ENCODE measurements around the gene CA7. TPM values are rescaled to one million over a fixed set of nuclear protein-coding genes. Genes with fewer than 3 reads are reported as not detected.
A peak's percentile ranks its signal among the peaks of the same experiment; 100 is the strongest.

Gene CA7
- total RNA-seq, 5 donors from 2014 or later (not counting 1 experiment from before 2014, with no cell fraction given): not detected

- POLR2A ChIA-PET: no interaction called here
- Mint-ChIP-seq H3K36me3 (peaks cover 3% of the 10 kb centered on the region), H3K27me3 (peaks cover 3 to 7% of the 10 kb centered on the region in 2 donors), H3K9me3 (no peaks in the 10 kb centered on the region), H3K4me1 (peaks cover 18 to 24% (median 24%) of the 10 kb centered on the region in 3 donors), H3K4me3 (no peak overlapping the region), H3K27ac (no peak overlapping the region)
- CTCF ChIA-PET: interaction anchor here in 1 of 2 donors (0.6 kb wide), 1 partner anchor 987 kb away, joined by 6 read pairs; no protein-coding TSS in a partner anchor
- no peaks in the 10 kb centered on the region for H3K9me3 ChIP-seq
- H3K27ac ChIP-seq (ENCODE audit: low read length): no peak overlapping the region
- H3K27me3 ChIP-seq (replicated peaks in 1 of 2; ENCODE audit: control insufficient read depth in 2 of 2, extremely low read depth in 1 of 2, insufficient read depth in 2 of 2, low read length in 1 of 2): peaks cover 0 to 19% of the 10 kb centered on the region in 2 experiments
- 72% methylated on average over 2 of the region's 7 CpGs for WGBS (ENCODE audit: insufficient coverage)
- DNase-seq (no peak), ATAC-seq (replicated peaks in 1 of 4) (no peak)
- H3K4me3 ChIP-seq (ENCODE audit: control insufficient read depth in 1 of 2, extremely low read depth in 1 of 2, low read length in 1 of 2): no peak overlapping the region
- H3K4me1 ChIP-seq (ENCODE audit: control insufficient read depth in 1 of 2, extremely low read depth in 1 of 2, insufficient read depth in 2 of 2, low read length in 2 of 2): peaks cover 8 to 26% of the 10 kb centered on the region in 2 experiments
- H3K36me3 ChIP-seq (ENCODE audit: control insufficient read depth in 2 of 2, extremely low read depth in 1 of 2, insufficient read depth in 1 of 2, low read length in 1 of 2): peaks cover 0 to under 1% of the 10 kb centered on the region in 2 donors
These were observed 11.4 kb upstream of the CA7 start for GRCh38 chr16:66832661-66833305.

DNA sequence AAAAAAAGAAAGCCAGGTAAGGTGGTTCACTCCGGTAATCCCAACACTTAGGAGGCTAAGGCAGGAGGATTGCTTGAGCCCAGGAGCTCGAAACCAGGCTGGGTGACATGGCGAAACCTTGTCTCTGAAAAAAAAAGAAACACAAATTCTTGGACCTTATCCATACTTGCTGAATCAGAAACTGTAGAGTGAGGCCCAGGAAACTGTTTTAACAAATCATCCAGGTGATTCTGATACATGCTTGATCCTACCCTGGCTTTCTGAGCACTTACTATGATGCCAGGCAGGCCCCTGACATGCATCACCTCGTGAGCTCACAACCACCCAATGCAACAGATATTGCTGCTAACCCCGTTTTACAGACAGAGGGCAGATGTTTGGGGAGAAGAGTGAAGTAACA lies 9.5 kb upstream of the CA7 start:
- H3K4me3 Mint-ChIP-seq: no peak overlapping the region
- Histone ChIP-seq H3K4me3 (ENCODE audit: control insufficient read depth in 1 of 2, extremely low read depth in 1 of 2, low read length in 1 of 2) (no peak overlapping the region), H3K27me3 (replicated peaks in 1 of 2; ENCODE audit: control insufficient read depth in 2 of 2, extremely low read depth in 1 of 2, insufficient read depth in 2 of 2, low read length in 1 of 2) (peaks cover 0 to 19% of the 10 kb centered on the region in 2 experiments), H3K27ac (ENCODE audit: low read length) (no peak overlapping the region), H3K4me1 (ENCODE audit: control insufficient read depth in 1 of 2, extremely low read depth in 1 of 2, insufficient read depth in 2 of 2, low read length in 2 of 2) (peaks cover 1 to 10% of the 10 kb centered on the region in 2 experiments), H3K9me3 (no peaks in the 10 kb centered on the region), H3K36me3 (ENCODE audit: control insufficient read depth in 2 of 2, extremely low read depth in 1 of 2, insufficient read depth in 1 of 2, low read length in 1 of 2) (no peaks in the 10 kb centered on the region)
- DNase-seq: no peak
- peaks cover 8 to 14% of the 10 kb centered on the region in 2 donors for H3K27me3 Mint-ChIP-seq
- H3K36me3 Mint-ChIP-seq: no peaks in the 10 kb centered on the region
- peaks cover 0 to 6% (median 5%) of the 10 kb centered on the region in 3 donors for H3K4me1 Mint-ChIP-seq
- ChIA-PET CTCF (interaction anchor here in 1 of 2 donors (2.0 kb wide), 1 partner anchor 33 kb away, joined by 6 read pairs; no protein-coding TSS in a partner anchor), POLR2A (interaction anchor here in 1 of 2 donors (0.6 kb wide), 1 partner anchor 67 kb away, joined by 3 read pairs; no protein-coding TSS in a partner anchor)
- H3K9me3 Mint-ChIP-seq: no peaks in the 10 kb centered on the region
- no peak for ATAC-seq (replicated peaks in 1 of 4)
- H3K27ac Mint-ChIP-seq: no peak overlapping the region
- WGBS (ENCODE audit: insufficient coverage): 91% methylated on average over 3 of the region's 5 CpGs

GRCh38 chr16:66840883-66841282 lies 3.3 kb upstream of the CA7 start:
- Histone ChIP-seq H3K9me3 (no peaks in the 10 kb centered on the region), H3K27me3 (replicated peaks in 1 of 2; ENCODE audit: control insufficient read depth in 2 of 2, extremely low read depth in 1 of 2, insufficient read depth in 2 of 2, low read length in 1 of 2) (peaks cover 2 to 39% of the 10 kb centered on the region in 2 experiments), H3K36me3 (ENCODE audit: control insufficient read depth in 2 of 2, extremely low read depth in 1 of 2, insufficient read depth in 1 of 2, low read length in 1 of 2) (no peaks in the 10 kb centered on the region), H3K4me3 (ENCODE audit: control insufficient read depth in 1 of 2, extremely low read depth in 1 of 2, low read length in 1 of 2) (no peak overlapping the region), H3K27ac (ENCODE audit: low read length) (no peak overlapping the region), H3K4me1 (ENCODE audit: control insufficient read depth in 1 of 2, extremely low read depth in 1 of 2, insufficient read depth in 2 of 2, low read length in 2 of 2) (peaks cover 0 to 6% of the 10 kb centered on the region in 2 experiments)
- DNase-seq (no peak), ATAC-seq (replicated peaks in 1 of 4) (no peak)
- POLR2A ChIA-PET: no interaction called here
- Mint-ChIP-seq H3K36me3 (no peaks in the 10 kb centered on the region), H3K27ac (no peak overlapping the region), H3K4me1 (peaks cover 5 to 7% (median 6%) of the 10 kb centered on the region in 3 donors), H3K27me3 (peaks cover 39 to 41% of the 10 kb centered on the region in 2 donors), H3K4me3 (no peak overlapping the region), H3K9me3 (no peaks in the 10 kb centered on the region)
- CTCF ChIA-PET: no interaction called here
- 100% methylated on average over 1 of the region's 3 CpGs for WGBS (ENCODE audit: insufficient coverage)

- CTCF ChIA-PET: no interaction called here
These were observed 2.8 kb upstream of the CA7 start for GRCh38 chr16:66841366-66841765.

DNA sequence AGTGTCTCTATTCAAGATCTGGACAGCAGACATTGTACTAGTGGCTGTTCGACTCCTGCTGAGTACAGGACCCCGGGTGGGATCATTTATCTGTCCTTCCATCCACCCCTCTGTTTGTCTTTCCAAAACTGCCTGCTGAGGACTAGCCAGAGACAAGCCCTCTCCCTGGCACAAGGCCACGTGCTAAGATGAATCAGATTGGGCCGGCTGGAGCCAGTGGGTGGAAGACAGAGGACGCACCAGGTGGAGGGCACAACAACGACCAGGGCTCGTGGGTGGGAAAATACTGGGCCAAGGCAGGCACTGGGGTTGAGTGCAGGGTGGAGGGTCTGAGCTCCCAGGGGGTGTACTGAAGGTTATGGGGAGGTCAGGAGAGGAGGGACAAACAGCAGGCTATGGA lies 1.4 kb upstream of the CA7 start:
- DNase-seq (no peak), ATAC-seq (replicated peaks in 1 of 4) (no peak)
- WGBS (ENCODE audit: insufficient coverage): 84% methylated on average over 7 of the region's 7 CpGs
- peak overlapping the region in 1 of 3 donors; percentile 74 for H3K4me3 Mint-ChIP-seq
- peaks cover 2 to 46% of the 10 kb centered on the region in 2 experiments for H3K27me3 ChIP-seq (replicated peaks in 1 of 2; ENCODE audit: control insufficient read depth in 2 of 2, extremely low read depth in 1 of 2, insufficient read depth in 2 of 2, low read length in 1 of 2)
- H3K4me1 Mint-ChIP-seq: peaks cover 5 to 10% (median 6%) of the 10 kb centered on the region in 3 donors
- no peaks in the 10 kb centered on the region for H3K36me3 ChIP-seq (ENCODE audit: control insufficient read depth in 2 of 2, extremely low read depth in 1 of 2, insufficient read depth in 1 of 2, low read length in 1 of 2)
- CTCF ChIA-PET: interaction anchor here in 1 of 2 donors (0.6 to 1.4 kb wide), 2 partner anchors 12 to 338 kb away, joined by 5 read pairs; partner anchors contain the start of gene NAE1
- no peak overlapping the region for H3K27ac Mint-ChIP-seq
- H3K27ac ChIP-seq (ENCODE audit: low read length): no peak overlapping the region
- POLR2A ChIA-PET: no interaction called here
- no peak overlapping the region for H3K4me3 ChIP-seq (ENCODE audit: control insufficient read depth in 1 of 2, extremely low read depth in 1 of 2, low read length in 1 of 2)
- no peaks in the 10 kb centered on the region for H3K9me3 ChIP-seq
- peaks cover 0 to 6% of the 10 kb centered on the region in 2 experiments for H3K4me1 ChIP-seq (ENCODE audit: control insufficient read depth in 1 of 2, extremely low read depth in 1 of 2, insufficient read depth in 2 of 2, low read length in 2 of 2)
- H3K27me3 Mint-ChIP-seq: peaks cover 43 to 45% of the 10 kb centered on the region in 2 donors
- no peaks in the 10 kb centered on the region for H3K9me3 Mint-ChIP-seq
- H3K36me3 Mint-ChIP-seq: no peaks in the 10 kb centered on the region

More at GRCh38 chr16:66841366-66841765, 2.8 kb upstream of the CA7 start:
- H3K27me3 Mint-ChIP-seq: peaks cover 44 to 46% of the 10 kb centered on the region in 2 donors
- Histone ChIP-seq H3K36me3 (ENCODE audit: control insufficient read depth in 2 of 2, extremely low read depth in 1 of 2, insufficient read depth in 1 of 2, low read length in 1 of 2) (no peaks in the 10 kb centered on the region), H3K27me3 (replicated peaks in 1 of 2; ENCODE audit: control insufficient read depth in 2 of 2, extremely low read depth in 1 of 2, insufficient read depth in 2 of 2, low read length in 1 of 2) (peaks cover 2 to 41% of the 10 kb centered on the region in 2 experiments), H3K4me1 (ENCODE audit: control insufficient read depth in 1 of 2, extremely low read depth in 1 of 2, insufficient read depth in 2 of 2, low read length in 2 of 2) (peaks cover 0 to 6% of the 10 kb centered on the region in 2 experiments), H3K27ac (ENCODE audit: low read length) (no peak overlapping the region), H3K4me3 (ENCODE audit: control insufficient read depth in 1 of 2, extremely low read depth in 1 of 2, low read length in 1 of 2) (no peak overlapping the region), H3K9me3 (no peaks in the 10 kb centered on the region)
- POLR2A ChIA-PET: no interaction called here
- WGBS (ENCODE audit: insufficient coverage): 100% methylated on average over 1 of the region's 4 CpGs
- no peak overlapping the region for H3K27ac Mint-ChIP-seq
- DNase-seq: no peak
- ATAC-seq (replicated peaks in 1 of 4): no peak
- no peaks in the 10 kb centered on the region for H3K9me3 Mint-ChIP-seq
- H3K4me3 Mint-ChIP-seq: no peak overlapping the region
- peaks cover 5 to 10% (median 6%) of the 10 kb centered on the region in 3 donors for H3K4me1 Mint-ChIP-seq
- H3K36me3 Mint-ChIP-seq: no peaks in the 10 kb centered on the region

- H3K27me3 Mint-ChIP-seq: peaks cover 42 to 47% of the 10 kb centered on the region in 2 donors
- ATAC-seq (replicated peaks in 1 of 4) (no peak), DNase-seq (no peak)
- Histone ChIP-seq H3K4me1 (ENCODE audit: control insufficient read depth in 1 of 2, extremely low read depth in 1 of 2, insufficient read depth in 2 of 2, low read length in 2 of 2) (peaks cover 0 to 6% of the 10 kb centered on the region in 2 experiments), H3K36me3 (ENCODE audit: control insufficient read depth in 2 of 2, extremely low read depth in 1 of 2, insufficient read depth in 1 of 2, low read length in 1 of 2) (no peaks in the 10 kb centered on the region), H3K9me3 (no peaks in the 10 kb centered on the region), H3K4me3 (ENCODE audit: control insufficient read depth in 1 of 2, extremely low read depth in 1 of 2, low read length in 1 of 2) (no peak overlapping the region), H3K27me3 (replicated peaks in 1 of 2; ENCODE audit: control insufficient read depth in 2 of 2, extremely low read depth in 1 of 2, insufficient read depth in 2 of 2, low read length in 1 of 2) (peaks cover 2 to 47% of the 10 kb centered on the region in 2 experiments), H3K27ac (ENCODE audit: low read length) (no peak overlapping the region)
- no peak overlapping the region for H3K27ac Mint-ChIP-seq
- ChIA-PET CTCF (interaction anchor here in 1 of 2 donors (0.6 to 1.4 kb wide), 2 partner anchors 13 to 338 kb away, joined by 5 read pairs; partner anchors contain the start of gene NAE1), POLR2A (no interaction called here)
- peak overlapping the region in 1 of 3 donors; percentile 74 for H3K4me3 Mint-ChIP-seq
- no peaks in the 10 kb centered on the region for H3K9me3 Mint-ChIP-seq
- peaks cover 5 to 10% (median 6%) of the 10 kb centered on the region in 3 donors for H3K4me1 Mint-ChIP-seq
- H3K36me3 Mint-ChIP-seq: no peaks in the 10 kb centered on the region
- WGBS (ENCODE audit: insufficient coverage): 100% methylated on average over 1 of the region's 2 CpGs
These were observed 1.0 kb upstream of the CA7 start for GRCh38 chr16:66843191-66843590.
